T-helper 2 cell treated with Interferon-gamma antibody and Interleukin-4, amounts not matched to agents 5 μg/mL and 100 μg/mL, for 36 hours (primary cell): ENCODE results near the gene COG5.

Source experiments
- DNase-seq: peaks from one replicate; pipeline ENCODE4 v3.0.0; 2021; ENCODE audit warnings: low spot score
- H3K27ac Mint-ChIP-seq: one replicate; pipeline ENCODE4 v1.8.0; 2021; ENCODE audit warnings: mild to moderate bottlenecking, mixed read lengths
- H3K27me3 Mint-ChIP-seq: one replicate; pipeline ENCODE4 v1.8.0; 2021; ENCODE audit warnings: low read depth, mixed read lengths
- H3K36me3 Mint-ChIP-seq: one replicate; pipeline ENCODE4 v1.8.0; 2021; ENCODE audit warnings: low read depth, mixed read lengths
- H3K4me1 Mint-ChIP-seq: one replicate; pipeline ENCODE4 v1.8.0; 2021; ENCODE audit warnings: low read depth, mixed read lengths
- H3K4me3 Mint-ChIP-seq: one replicate; pipeline ENCODE4 v1.8.0; 2022; ENCODE audit warnings: mild to moderate bottlenecking, moderate library complexity, mixed read lengths
- H3K9me3 Mint-ChIP-seq: one replicate; pipeline ENCODE4 v1.8.0; 2021; ENCODE audit warnings: mixed read lengths

The COG5 gene

DNA sequence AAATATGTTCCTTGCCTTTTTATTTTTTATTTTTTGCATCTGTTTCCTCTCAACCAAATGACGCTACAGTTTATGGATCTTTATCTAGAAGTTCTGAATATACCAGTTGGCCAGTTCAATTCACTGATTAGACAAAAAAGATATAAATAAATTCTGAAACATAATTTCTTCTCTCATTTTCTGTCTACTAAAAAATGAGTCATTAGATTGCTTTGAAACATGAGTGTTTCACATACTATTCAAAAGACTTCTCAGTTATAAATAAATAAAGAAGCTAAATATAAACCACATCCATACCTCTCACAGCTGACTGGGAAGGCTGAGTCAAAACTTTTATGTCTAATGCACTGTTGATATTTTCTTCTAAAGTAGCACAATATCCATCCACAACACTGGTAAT, 191.4 kb downstream of the COG5 start:
- DNase-seq = no peak
- H3K4me3 Mint-ChIP-seq = no peak overlapping the region
- no peaks in the 10 kb centered on the region for H3K4me1 Mint-ChIP-seq
- no peak overlapping the region for H3K27ac Mint-ChIP-seq
- no peaks in the 10 kb centered on the region for H3K9me3 Mint-ChIP-seq
- H3K27me3 Mint-ChIP-seq = no peaks in the 10 kb centered on the region
- H3K36me3 Mint-ChIP-seq = peaks cover 3% of the 10 kb centered on the region

DNA sequence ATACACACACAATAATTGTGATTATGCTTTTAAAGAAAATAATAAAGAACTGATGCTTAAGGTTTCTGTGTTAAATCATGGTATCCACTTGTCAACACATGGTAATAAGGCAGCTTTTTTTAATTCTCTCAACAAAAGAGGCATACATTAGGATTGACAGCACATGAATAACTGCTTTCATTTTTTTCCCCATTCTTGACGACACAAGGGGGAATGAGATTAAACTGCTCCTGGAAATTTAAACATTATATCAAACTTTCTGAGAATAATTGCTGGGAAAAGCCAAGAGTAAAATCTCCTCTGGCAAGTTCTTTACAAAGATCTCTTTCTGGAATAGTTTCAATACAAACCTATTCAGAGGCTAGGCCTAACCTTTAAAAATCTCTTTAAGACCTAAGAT, 192.9 kb downstream of the COG5 start:
- Mint-ChIP-seq H3K27me3 (no peaks in the 10 kb centered on the region), H3K4me3 (no peak overlapping the region), H3K27ac (no peak overlapping the region), H3K9me3 (no peaks in the 10 kb centered on the region), H3K36me3 (peaks cover 3% of the 10 kb centered on the region), H3K4me1 (no peaks in the 10 kb centered on the region)
- no peak for DNase-seq

DNA sequence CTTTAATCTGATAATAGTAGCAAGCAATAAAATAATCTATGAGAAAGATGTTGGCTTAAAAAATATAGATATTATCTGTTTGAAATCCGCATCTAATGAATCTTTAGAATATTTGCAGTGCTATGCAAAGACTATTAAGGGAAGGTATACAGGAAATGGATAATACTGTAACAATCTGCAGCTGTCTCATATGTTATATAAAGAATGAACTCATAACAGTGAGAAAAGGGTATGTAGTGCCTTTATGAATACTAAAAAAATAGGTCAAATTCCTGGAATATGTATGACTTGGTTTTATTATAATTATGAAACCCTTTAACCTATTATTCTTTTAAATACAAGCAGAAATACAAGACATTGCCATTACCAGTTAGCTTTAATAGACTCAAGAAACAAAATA, 198.9 kb downstream of the COG5 start:
- H3K27me3 Mint-ChIP-seq = no peaks in the 10 kb centered on the region
- no peak for DNase-seq
- no peak overlapping the region for H3K4me3 Mint-ChIP-seq
- H3K36me3 Mint-ChIP-seq = peaks cover 26% of the 10 kb centered on the region
- H3K4me1 Mint-ChIP-seq = no peaks in the 10 kb centered on the region
- peaks cover 14% of the 10 kb centered on the region for H3K9me3 Mint-ChIP-seq
- H3K27ac Mint-ChIP-seq = no peak overlapping the region

DNA sequence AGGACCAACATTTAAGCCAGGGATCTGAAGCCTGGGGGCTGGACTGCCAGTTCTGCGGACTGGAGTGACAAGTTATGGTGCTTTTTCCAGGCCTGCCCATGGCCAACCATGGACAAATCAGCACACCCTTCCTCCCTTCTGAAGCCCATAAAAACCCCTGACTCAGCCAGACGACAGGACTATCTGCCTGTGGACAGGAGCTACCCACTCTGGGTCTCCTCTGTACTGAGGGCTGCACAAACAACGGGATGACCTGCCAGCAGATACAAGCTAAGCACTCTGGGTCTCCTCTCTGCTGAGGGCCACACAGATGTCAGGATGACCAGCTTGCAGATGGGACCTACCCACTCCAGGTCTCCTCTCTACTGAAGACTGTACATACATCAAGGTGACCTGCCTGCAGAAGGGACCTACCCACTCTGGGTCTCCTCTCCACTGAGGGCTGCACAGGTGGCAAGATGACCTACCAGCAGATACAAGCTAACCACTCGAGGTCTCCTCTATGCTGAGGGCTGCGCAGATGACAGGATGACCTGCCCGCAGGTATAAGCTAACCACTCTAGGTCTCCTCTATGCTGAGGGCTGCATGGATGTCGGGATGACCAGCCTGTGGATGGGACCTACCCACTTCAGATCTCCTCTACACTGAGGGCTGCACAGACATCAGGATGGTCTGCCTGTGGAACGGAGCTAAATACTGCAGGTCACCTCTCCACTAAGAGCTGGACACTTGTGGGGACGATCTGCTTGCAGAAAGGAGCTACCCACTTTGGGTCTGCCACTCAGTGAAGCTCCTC, 204.0 kb downstream of the COG5 start:
- Mint-ChIP-seq H3K4me3 (no peak overlapping the region), H3K4me1 (no peaks in the 10 kb centered on the region), H3K27me3 (no peaks in the 10 kb centered on the region), H3K27ac (no peak overlapping the region), H3K36me3 (peaks cover 35% of the 10 kb centered on the region), H3K9me3 (peaks cover 14% of the 10 kb centered on the region)
- DNase-seq = no peak

DNA sequence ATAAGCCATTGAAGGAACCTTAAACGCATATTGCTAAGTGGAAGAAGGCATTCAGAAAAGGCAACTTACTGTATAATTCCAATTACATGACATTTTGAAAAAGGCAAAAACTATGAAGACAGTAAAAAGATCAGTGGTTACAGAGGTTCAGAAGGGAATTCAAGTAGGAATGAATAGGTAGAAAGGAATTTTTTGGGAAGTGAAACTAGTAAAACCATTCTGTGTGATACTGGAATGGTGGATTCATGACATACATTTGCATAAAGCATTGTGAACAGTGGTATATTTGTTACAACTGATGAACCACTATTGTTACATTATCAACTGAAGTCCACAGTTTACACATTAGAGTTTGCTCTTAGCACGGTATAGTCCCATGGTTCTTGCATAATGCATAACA, 208.1 kb downstream of the COG5 start:
- no peaks in the 10 kb centered on the region for H3K27me3 Mint-ChIP-seq
- H3K27ac Mint-ChIP-seq = no peak overlapping the region
- DNase-seq = no peak
- H3K36me3 Mint-ChIP-seq = peaks cover 19% of the 10 kb centered on the region
- H3K4me3 Mint-ChIP-seq = no peak overlapping the region
- H3K9me3 Mint-ChIP-seq = peaks cover 9% of the 10 kb centered on the region
- no peaks in the 10 kb centered on the region for H3K4me1 Mint-ChIP-seq

DNA sequence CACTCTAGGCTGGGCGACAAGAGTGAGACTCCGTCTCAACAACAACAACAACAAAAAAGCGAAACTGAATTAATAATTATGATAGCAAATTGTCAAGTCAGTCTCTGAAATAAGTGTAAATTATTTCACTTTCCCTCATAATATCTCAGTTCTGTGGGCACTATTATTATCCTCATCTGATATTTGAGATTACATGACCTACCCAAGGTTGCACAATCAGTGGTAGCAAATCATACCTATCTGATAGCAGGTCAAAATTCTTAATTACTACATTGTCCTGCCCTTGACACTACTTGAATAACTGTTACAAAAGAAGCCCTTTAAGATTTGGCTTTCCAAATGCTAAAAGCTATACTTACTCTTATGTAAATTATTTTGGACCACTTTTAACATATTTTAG, 209.1 kb downstream of the COG5 start:
- no peak overlapping the region for H3K27ac Mint-ChIP-seq
- no peaks in the 10 kb centered on the region for H3K4me1 Mint-ChIP-seq
- H3K27me3 Mint-ChIP-seq = no peaks in the 10 kb centered on the region
- no peak overlapping the region for H3K4me3 Mint-ChIP-seq
- H3K9me3 Mint-ChIP-seq = no peaks in the 10 kb centered on the region
- peaks cover 10% of the 10 kb centered on the region for H3K36me3 Mint-ChIP-seq
- no peak for DNase-seq

DNA sequence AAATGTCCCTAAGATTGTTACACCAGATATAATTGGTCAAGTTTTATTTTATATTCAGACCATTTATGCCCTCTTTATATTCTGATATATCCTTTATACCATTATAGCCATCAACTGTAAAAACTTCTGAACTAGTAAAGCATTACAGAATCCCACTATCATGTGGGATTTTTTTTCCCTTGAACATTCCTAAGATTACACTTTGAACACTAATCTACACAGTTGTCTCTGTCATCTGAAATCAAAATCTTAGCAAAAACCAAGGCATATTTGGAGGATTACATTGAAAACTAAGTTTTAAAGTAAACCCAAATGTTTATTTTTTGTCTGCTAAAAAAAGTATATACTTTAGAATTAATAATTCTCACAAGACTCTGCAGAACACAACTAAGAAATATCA, 210.0 kb downstream of the COG5 start:
- H3K4me1 Mint-ChIP-seq = no peaks in the 10 kb centered on the region
- no peaks in the 10 kb centered on the region for H3K27me3 Mint-ChIP-seq
- H3K36me3 Mint-ChIP-seq = peaks cover 4% of the 10 kb centered on the region
- no peak overlapping the region for H3K27ac Mint-ChIP-seq
- no peaks in the 10 kb centered on the region for H3K9me3 Mint-ChIP-seq
- DNase-seq = no peak
- H3K4me3 Mint-ChIP-seq = no peak overlapping the region

DNA sequence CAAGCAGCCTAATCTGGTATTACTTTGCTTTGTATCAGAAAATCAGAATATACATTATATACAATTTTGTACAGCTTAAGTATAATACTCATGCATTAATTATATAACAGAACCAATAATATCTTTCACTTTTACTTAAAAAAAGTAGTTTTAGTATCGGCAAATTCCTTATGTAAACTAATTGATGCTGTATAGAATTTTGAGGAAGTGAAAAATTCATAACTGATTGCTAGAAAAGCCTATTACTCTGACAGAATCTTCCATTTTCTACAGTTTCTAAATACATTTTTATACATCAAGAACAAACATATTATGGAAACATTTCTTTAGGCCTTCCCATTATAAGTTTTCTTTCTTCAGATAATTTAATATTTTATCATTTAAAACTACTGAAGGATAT, 217.8 kb downstream of the COG5 start:
- no peaks in the 10 kb centered on the region for H3K4me1 Mint-ChIP-seq
- H3K27ac Mint-ChIP-seq = no peak overlapping the region
- no peak for DNase-seq
- peaks cover 8% of the 10 kb centered on the region for H3K36me3 Mint-ChIP-seq
- no peak overlapping the region for H3K4me3 Mint-ChIP-seq
- H3K27me3 Mint-ChIP-seq = no peaks in the 10 kb centered on the region
- peaks cover 4% of the 10 kb centered on the region for H3K9me3 Mint-ChIP-seq

DNA sequence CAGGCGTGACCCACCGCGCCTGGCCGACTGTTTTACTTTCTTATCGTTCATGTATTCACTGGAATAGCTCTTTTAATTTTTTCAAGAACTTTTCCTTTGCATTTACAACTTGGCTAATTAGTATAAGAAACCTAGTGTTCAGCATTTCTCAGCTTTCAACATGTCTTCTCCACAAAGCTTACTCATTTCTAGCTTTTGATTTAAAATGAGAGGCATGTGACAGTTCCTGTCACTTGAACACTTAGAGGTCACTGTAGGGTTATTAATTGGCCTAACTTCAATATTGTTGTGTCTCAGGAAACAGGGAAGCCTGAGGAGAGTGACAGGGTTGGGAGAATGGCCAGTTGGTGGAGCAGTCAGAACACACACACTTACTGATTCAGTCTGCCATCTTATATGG, 218.9 kb downstream of the COG5 start:
- Mint-ChIP-seq H3K27ac (no peak overlapping the region), H3K4me3 (no peak overlapping the region), H3K9me3 (peaks cover 11% of the 10 kb centered on the region), H3K27me3 (no peaks in the 10 kb centered on the region), H3K4me1 (no peaks in the 10 kb centered on the region), H3K36me3 (peaks cover 9% of the 10 kb centered on the region)
- no peak for DNase-seq

DNA sequence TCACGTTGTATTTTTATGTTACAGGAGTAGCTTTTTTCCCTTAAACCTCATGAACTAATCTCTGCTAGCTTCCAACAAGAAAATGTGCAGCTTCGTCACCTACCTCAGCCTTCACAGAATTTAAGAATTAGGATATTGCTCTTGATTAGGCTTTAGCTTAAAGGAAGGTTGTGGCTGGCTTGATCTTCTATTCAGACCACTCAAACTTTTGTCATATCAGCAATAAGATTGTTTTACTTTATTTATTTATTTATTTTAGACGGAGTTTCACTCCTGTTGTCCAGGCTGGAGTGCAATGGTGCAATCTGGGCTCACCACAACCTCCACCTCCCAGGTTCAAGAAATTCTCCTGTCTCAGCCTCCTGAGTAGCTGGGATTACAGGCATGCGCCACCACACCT, 219.4 kb downstream of the COG5 start:
- Mint-ChIP-seq H3K4me3 (no peak overlapping the region), H3K4me1 (no peaks in the 10 kb centered on the region)

DNA sequence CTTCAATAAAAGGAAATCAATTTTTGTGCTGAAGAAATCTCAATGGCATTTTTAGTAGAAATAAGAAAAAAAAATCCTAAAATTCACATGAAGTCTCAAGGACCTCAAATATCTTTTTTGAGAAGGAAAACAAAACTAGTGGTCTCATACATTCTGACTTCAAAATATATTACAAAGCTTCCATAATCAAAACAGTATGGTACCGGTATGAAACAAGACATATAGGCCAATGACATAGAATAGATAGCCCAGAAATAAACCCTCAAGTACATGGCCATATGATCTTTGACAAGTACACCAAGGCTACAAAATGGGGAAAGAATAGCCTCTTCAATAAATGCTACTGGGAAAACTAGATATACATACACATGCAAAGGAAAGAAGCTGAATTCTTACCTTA, 225.6 kb downstream of the COG5 start:
- peaks cover 7% of the 10 kb centered on the region for H3K36me3 Mint-ChIP-seq
- H3K4me3 Mint-ChIP-seq = no peak overlapping the region
- DNase-seq = no peak
- H3K27me3 Mint-ChIP-seq = no peaks in the 10 kb centered on the region
- peaks cover 3% of the 10 kb centered on the region for H3K4me1 Mint-ChIP-seq
- peaks cover 25% of the 10 kb centered on the region for H3K9me3 Mint-ChIP-seq
- no peak overlapping the region for H3K27ac Mint-ChIP-seq

More for the DNA sequence above, 219.4 kb downstream of the COG5 start:
- Mint-ChIP-seq H3K9me3 (peaks cover 16% of the 10 kb centered on the region), H3K36me3 (peaks cover 9% of the 10 kb centered on the region), H3K27me3 (no peaks in the 10 kb centered on the region), H3K27ac (no peak overlapping the region)
- DNase-seq = no peak

DNA sequence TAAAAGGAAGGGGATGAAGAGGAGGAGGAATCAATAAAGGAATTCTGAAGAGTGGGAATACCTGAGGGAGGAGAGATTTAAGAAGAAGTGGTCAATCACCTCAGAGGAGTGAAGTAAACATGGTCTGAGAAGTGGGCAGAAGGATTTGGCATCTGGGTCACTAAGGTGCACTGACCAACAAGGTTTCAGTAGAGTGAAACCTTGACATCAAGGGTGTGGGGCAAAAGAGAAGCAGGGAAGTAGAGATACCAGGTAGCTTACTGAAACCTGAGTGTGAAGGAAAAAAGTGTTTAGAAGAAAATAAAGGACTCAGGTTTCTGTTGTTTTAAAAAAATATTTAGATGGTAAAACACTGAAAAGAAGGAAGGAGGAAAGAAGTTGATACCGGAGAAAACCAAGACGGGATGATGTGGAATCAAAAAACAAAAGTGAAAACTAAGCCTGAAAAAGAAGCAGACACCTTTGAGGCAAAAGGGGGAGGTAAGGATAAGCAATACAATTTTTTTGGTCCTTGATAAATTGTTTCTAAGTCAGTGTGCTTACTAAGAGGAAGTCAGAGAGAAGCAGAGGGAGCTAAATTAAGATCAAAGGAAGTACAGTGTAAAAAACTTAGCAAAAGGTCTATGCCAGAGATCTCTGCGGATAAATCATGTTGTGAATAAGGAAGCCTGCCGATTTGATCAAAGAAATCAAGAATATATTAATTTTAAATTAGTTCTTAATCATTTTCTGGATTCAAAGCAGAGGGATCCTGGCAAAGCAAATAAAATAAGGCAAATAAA, 231.0 kb downstream of the COG5 start:
- Mint-ChIP-seq H3K4me3 (peak overlapping the region; percentile 28), H3K9me3 (no peaks in the 10 kb centered on the region), H3K4me1 (peaks cover 9% of the 10 kb centered on the region), H3K27me3 (no peaks in the 10 kb centered on the region), H3K36me3 (peaks cover 1% of the 10 kb centered on the region), H3K27ac (peak overlapping the region; percentile 16)
- no peak for DNase-seq

DNA sequence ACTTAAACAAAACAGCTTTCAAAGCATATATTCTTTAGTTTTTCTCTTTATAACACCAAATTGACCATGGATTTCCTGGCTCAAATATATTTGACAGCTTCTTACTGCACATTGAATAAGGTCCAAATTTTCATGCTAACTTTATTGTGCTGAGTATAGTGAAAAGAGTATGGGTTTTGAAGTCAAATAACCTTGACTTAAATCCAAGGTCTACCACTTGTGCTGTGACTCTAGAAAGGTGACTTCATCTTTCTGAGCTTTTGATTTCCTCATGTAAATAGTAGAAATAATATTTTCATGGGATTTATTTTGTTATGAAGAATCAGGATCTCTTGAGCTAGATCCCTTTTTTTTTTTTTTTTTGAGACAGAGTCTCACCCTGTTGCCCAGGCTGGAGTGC, 233.2 kb downstream of the COG5 start:
- no peak for DNase-seq
- H3K36me3 Mint-ChIP-seq = no peaks in the 10 kb centered on the region
- H3K27me3 Mint-ChIP-seq = no peaks in the 10 kb centered on the region
- no peak overlapping the region for H3K27ac Mint-ChIP-seq
- no peak overlapping the region for H3K4me3 Mint-ChIP-seq
- H3K9me3 Mint-ChIP-seq = no peaks in the 10 kb centered on the region
- peaks cover 9% of the 10 kb centered on the region for H3K4me1 Mint-ChIP-seq

DNA sequence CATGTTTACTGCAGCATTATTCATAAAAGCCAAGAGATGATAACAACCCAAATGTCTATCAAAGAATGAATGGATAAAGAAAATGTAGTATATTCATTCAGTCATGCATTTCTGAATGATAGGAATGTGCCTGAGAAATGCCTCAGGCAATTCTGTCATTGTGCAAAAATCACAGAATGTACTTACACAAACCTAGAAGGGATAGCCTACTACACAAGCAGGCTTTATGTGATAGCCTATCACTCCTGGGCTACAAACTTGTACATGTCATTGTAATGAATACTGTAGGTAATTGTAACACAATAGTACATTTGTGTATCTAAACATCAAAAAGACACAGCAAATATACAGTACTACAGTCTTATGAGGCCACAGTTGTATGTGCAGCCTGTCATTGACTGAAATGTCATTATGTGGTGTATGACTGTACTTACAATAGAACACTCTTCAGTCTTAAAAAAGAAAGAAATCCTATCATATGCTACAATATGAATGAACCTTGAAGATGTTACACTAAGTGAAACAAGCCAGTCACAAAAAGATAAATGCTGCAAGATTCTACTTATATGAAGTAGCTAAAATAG, 235.6 kb downstream of the COG5 start:
- Mint-ChIP-seq H3K27me3 (no peaks in the 10 kb centered on the region), H3K9me3 (no peaks in the 10 kb centered on the region), H3K27ac (no peak overlapping the region), H3K4me1 (peaks cover 6% of the 10 kb centered on the region), H3K4me3 (no peak overlapping the region), H3K36me3 (no peaks in the 10 kb centered on the region)
- no peak for DNase-seq
